NCI-H1092 treated with DMSO at 0.1 percent for 48 hours (cell line): ENCODE data around the gene ACTL6B.

Source experiments
- DNase-seq: peaks from one replicate; lab custom pipeline; 2025; lab: John Stamatoyannopoulos, UW

ACTL6B gene

DNA sequence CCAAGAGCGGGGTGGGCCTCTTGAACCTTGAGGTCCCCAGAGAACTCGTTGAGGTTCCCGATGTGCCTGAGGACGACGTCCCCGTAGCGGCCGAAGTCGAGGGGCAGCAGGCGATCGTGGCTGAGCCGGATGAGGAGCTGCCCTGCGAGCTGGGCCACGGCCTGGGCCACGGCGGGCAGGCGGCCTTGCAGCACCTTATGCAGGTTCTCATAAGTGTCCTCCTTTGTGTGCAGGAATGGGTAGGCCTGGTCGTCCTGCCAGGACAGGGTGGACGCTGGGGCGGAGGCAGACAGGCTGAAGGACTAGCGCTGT is 29.1 kb downstream of the ACTL6B start:
- no peak for DNase-seq

DNA sequence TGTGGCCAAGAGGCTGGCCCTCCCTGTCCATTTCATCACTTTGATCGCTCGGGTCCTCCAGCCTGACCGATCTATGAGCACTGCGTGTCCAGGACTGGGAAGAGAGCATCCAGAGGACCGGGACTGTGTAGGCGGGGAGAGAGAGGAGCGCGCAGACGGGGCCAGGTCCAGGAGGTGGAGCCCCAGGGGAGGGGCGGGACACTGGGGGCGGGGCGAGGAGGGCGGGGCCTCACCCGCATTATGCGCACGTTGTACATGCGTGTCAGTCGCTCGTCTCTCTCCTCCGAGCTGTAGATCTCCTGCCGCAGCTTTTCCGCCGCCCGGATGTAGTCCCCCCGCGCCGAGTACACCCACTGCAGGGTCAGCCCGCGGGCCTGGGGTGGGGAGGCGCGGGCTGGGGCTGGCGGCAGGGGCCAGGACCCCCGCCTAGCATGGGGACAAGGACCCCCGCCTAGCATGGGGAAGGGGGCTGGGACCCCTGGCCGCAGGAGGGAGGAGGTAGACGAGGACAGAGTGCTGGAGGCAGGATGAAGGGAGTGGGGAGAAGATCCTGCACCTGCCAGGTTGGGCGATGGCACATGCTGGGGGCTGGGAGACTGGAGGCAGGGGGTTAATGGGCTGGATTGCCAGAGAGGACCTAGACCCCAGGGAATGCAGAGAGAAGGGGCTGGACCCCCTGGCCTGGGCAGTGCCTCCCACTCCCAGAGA is 29.6 kb downstream of the ACTL6B start:
- peak; percentile 82 for DNase-seq

DNA sequence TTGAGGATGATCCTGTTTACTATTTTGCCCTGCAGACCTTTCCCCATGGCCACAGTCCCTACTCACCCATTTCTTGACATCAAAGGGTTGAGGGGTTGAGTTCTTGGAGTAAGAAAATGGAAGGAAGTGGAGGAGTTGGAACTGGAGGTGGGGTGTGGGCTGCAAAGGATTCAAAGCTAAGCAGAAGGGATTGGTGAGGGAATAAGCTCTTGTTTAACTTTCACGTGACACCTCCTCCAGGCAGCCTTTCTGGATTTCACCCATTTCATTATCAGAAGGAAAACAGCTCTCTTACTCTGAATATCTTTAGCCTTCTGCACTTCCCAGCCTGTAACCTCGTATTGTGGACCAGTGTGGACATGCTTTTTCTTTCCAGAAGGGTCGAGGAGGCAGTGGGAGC is 30.2 kb downstream of the ACTL6B start:
- no peak for DNase-seq

DNA sequence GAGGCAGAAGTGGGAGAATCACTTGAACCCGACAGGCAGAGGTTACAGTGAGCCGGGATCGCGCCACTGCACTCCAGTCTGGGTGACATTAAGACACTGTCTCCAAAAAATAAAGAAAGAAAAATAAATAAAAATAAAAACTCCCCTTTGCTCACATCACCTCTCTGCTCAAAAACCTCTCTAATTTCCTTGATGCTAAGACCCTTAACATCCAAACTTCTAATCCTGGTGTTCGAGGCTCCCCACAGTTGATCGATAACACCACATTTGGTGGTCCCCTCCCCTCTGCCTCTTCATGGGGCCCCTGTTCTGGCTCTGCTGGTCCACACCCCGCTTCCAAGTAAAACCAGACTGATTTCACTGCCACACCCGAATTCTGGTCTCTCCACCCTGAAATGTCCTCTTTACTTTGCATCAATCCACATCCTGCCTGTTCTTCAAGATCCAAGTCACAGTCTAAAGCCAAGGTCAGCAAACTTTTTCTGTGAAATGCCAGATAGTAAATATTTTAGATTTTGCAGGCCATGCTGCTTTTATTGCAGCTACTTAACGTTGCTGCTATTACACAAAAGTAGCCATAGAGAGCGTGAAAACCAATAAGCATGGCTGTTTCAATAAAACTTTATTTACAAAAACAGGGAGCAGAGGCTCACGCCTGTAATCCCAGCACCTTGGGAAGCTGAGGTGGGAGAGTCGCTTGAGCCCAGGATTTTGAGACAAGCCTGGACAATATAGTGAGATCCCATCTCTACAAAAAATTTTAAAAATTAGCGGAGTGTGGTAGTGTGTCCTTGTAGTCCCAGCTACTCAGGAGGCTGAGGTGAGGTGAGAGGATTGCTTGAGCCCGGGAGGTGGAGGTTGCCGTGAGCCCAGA is 32.1 kb downstream of the ACTL6B start:
- no peak for DNase-seq

DNA sequence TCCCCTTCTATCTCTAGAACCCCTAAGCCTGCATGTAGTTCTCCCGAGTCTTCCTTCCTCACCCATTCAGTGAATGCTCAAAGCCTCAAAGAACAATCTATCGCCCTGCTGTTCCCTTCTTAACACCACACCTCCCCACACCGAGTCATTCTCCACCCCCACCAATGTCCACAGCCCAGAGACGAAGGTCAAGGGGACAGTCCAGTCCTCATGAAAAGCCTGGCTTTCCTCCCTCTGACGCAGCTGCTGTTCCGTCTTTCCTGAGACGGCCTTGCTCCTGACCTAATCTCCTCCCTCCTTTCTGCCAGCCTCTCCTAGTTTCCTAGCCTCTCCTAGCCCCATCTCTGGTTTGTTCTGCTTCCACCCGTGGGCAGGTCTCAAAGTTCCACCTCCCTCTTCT is 34.7 kb downstream of the ACTL6B start:
- no peak for DNase-seq

DNA sequence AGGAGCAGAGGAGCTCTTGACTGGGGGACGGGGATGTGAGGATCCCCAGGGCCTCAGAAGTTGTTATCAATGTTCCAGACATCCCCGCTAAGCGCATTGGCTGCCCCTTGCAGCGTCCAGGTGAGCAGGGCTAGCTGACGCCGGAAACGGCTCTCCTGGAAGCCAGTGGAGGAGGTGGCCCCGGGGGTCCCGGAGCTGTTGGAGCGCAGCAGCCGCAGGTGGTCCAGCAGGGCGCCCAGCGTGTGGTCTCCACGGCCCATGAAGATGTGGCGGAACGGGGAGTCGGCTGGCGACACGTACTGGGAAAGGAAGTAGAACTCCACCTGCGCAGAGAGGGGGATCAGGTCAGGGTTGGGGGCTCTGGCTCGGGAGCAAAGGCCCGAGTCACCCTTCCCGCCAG is 35.4 kb downstream of the ACTL6B start:
- DNase-seq: no peak

DNA sequence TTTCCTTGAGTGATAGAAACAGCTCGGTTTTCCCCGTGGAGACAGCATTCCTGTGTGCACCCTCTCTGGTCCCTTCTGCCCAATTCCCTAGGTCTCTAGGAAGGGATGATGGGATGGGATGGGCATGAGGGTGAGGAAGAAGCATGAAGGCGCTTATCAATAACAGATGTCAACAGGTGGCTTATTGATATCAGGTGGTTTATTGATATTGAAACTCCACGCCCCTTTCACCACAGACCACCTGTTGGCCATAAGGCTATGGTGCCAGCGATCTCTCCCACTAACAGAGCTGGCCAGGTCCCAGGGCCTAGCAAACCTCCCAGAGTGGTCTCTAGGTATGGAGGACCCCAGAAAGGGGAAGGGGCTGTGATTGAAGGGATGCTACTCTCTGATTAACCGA is 36.0 kb downstream of the ACTL6B start:
- DNase-seq: no peak

DNA sequence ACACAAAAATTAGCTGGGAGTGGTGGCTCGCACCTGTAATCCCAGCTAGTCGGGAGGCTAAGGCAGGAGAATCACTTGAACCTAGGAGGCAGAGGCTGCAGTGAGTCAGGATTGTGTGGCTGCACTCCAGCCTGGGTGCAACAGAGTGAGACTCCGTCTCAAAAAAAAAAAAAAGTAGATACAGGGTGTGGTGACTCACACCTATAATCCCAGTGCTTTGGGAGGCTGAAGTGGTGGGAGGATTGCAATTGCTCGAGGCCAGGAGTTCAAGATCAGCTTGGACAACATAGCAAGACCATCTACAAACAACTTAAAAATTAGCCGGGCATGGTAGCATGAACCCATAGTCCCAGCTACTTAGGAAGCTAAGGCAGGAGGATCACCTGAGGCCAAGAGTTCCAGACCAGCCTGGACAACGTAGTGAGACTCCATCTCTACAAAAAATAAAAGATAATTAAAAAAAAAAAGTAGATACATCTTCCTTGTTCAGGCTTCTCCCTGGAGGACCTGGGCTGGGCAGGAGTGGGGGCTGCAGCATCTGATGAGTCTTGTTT is 41.9 kb downstream of the ACTL6B start:
- DNase-seq: no peak

DNA sequence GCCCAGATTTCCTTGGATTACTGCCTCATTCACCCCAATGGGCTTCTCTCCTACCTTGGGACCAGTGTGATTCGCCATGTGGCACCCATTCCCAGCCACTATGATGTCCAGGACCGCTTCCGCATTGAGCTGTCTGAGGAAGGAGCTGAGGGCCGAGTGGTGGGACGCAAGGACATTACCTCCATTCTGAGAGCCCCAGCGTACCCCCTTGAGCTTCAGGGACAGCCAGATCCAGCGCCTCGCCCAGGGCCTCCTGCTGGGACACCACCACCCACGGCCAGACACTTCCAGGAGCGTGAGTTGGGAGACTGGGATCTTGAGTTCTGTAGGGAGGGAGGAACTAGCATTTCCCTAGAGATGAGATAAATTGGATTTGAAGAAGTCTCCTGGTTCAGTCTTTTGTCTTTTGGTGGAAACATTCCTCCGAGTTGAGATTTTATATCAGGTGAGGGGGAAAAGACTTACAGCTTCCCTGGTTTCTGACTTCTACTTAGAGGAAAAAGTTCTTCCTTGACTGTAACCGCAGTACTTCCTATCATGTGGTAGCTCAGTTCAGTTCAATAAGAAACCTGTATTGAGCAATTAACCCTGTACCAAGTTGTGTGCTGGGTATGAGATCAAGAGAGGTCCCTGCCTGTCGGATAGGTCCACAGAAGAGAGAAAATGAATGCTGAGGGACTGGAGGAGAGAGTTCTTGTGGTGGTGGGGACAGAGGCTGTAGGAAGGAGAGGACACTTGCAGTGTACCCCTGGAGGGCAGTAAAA is 42.7 kb downstream of the ACTL6B start:
- DNase-seq: no peak

DNA sequence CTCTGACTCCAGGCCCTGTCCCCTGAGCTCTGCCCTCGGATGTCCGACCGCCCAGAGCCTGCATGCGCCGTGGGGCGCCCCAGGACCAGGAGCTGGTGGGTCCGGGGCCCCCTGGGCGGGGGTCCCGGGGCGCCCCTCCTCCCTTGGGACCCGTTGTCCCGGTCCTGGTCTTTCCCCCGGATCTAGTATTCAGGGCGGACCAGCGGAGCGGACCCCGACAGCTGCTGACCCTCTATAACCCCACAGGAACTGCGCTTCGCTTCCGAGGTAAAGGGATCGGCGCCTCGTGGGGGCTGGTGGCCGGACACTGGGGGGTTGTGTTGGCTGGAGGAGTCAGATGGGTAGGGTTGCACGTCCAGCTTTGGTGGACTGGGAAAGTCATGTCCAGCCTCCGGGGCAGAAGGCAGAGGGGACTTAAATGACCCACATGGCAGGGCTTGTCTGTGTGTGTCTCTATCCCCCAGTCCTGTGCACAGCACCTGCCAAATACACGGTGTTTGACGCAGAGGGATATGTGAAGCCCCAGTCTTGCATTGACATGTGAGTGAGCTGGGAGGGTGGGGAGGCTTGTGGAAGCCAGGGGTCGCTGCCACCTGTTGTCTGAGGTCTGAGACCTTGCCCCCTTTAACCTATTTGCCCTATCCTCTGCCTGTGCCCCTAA is 43.4 kb downstream of the ACTL6B start:
- peak; percentile 23 for DNase-seq

DNA sequence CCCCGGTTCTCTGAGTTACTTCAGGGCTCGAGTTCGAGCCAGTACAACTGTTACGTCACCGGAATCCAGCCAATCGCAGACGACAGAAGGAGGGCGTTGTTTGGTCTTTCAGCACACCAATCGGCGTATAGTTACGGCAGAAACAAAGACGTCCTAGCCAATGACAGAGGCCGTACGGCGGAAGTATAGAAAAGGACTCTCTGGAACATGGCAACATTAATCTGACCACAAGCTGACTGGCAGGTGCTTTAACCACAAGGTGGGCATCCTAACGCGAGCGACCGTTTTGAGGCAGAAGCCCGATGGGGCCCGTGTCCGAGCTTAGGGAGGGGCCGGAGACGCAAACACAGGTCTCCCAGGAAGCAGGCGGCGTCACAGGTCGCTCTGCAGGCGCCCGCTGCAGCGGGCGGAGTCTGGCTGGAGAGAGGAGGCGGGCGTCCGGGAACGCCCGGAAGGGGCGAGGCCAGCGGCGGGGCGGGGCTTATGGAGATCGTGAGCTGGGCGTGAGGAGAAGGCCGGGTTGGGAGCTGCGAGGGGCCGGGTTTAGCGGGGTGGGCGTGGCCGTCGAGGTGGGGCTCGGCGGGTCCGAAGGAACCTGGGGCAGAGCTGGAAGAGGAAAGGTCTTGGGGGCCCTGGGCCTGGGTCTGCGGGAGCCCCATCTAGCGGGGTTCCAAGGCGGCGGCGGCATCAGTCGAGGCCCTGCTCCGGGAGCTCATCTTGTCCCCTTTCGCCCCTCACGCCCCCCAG is 44.1 kb downstream of the ACTL6B start, which contains the start of gene MOSPD3:
MOSPD3 (plus strand) TSS at position 558 of the 747 bp plus-strand sequence. CDS start 252 bp downstream, outside the sequence.
- DNase-seq: peak; percentile 100

DNA sequence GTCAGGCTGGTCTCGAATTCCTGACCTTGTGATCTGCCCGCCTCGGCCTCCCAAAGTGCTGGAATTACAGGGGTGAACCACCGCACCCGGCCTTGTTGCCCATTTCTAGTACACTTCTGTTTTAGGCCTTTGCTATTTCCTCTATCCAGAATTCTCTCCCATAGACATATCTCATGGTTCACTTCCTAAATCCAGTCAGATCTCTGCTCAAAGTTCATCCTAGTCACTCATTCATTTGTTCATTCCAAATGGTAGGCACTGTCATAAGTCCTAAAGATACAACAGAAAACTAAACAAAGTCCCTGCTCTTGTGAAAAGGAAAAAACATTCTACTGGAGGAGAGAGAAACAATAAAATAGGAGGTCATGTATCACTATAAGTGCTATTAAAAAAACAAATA is 46.3 kb downstream of the ACTL6B start:
- DNase-seq: no peak

DNA sequence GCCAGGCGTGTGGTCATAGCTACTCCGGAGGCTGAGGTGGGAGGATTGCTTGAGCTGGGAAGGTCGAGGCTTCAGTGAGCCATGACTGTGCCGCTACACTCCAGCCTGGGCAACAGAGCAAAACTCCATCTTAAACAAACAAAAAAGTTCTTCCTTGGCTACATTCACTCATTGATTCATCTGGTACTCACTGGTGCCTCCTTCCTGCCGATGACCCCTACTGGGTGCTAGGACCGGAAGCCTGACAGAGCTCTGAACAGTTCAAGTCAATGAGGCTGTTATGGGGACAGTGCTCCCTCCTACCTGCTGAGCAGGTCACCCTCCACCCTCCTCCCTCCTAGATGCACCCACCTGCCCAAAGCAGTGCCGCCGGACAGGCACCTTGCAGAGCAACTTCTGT is 49.1 kb downstream of the ACTL6B start:
- DNase-seq: no peak

DNA sequence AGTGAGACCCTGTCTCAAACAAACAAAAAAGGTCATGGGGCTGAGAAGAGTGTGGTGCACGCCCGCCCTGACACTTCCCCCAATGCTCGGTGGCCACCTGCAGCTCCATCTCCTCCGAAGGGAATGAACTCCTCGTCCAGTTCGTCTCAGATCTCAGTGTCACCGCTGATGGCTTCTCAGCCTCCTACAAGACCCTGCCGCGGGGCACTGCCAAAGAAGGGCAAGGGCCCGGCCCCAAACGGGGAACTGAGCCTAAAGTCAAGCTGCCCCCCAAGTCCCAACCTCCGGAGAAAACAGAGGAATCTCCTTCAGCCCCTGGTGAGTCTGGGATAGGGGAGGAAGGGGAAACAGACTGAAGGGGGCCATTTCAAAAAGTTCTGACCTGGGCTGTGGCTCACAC is 49.9 kb downstream of the ACTL6B start:
- DNase-seq: no peak

DNA sequence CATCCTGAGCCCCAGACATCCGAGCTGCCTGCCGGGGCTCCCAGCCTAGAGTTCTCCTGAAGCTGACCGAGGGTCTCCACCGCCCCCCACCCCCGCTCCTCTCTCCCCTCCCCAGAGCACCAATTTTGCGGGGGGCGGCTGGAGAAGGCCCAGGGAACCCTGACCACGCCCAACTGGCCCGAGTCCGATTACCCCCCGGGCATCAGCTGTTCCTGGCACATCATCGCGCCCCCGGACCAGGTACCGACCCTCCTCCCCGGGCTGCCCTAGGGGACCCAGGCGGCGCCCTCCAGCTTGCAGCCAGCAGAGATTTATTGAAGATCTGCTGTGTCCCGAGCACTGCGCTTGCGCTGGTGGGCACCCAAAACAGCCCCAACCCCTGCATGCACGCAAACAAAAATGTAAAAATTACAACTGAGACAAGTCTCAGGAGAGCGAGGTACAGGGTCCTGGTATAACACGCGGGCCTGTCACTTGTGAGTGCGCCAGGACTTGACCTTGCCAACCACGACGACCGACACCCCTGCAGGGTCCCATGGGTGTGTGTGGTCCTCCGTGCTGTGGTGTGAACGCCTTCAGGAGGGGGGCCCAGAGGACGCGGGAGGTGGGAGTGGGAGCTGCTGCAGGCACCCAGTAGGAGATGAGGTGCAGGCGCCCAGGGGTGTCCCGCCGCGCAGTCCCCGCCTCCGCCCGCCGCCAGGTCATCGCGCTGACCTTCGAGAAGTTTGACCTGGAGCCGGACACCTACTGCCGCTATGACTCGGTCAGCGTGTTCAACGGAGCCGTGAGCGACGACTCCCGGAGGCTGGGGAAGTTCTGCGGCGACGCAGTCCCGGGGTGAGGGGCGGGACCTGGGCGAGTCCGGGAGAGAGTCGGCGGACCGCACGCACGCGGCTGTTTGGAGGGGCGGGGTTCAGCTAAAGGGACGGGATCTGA is 51.0 kb downstream of the ACTL6B start:
- DNase-seq: no peak

DNA sequence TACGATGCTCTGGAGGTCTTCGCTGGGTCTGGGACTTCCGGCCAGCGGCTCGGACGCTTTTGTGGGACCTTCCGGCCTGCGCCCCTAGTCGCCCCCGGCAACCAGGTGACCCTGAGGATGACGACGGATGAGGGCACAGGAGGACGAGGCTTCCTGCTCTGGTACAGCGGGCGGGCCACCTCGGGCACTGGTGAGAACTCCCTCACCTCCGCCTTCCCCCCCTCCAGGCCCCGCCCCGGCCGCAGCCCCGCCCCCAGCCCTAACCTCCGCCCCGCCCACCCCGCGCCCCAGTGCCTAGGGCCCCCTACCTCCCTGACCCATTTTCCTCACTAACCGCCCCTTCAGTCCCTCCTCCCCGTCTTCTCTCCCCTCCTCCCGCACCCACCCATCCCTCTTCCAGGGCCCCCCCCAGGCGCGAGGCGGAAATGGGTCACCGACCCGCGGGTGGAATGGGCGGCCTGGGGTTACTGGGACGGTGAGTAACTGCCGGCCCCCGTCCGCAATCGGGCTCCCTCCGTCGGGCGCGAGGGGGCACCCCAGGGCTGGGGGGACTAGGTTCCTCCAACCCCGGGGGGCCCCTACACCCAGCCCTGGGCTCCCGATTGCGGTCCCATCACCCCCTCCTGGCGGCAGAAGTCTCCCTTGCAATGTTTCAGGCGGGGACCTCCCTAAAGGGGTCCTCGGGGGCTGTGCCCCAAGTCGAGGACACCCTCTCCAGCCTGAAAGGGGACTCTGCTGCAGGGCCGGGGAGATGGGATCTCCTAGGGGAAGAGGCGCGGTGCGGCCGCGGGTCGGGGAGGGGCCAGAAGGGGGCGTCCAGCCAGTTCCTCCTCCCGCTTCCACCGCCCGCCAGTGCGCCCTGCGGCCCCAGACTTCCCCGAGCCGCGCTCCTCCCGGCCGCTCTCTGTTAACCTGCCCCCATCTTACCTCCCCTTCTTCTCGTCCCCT is 51.9 kb downstream of the ACTL6B start:
- DNase-seq: peak; percentile 38

DNA sequence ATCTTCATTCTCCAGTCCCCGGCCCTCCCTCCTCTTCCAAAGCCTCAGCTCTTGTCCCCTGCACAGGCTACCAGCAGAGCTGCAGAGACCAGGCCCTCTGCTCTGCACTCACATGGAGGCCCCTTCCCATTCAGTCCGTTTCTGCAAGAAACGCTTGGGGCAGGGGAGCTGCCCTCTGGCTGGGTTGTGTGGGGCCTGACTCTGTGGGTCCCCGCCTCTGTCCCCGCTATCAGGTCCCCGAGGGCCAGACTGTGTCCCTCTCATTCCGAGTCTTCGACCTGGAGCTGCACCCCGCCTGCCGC is 52.6 kb downstream of the ACTL6B start:
- no peak for DNase-seq

DNA sequence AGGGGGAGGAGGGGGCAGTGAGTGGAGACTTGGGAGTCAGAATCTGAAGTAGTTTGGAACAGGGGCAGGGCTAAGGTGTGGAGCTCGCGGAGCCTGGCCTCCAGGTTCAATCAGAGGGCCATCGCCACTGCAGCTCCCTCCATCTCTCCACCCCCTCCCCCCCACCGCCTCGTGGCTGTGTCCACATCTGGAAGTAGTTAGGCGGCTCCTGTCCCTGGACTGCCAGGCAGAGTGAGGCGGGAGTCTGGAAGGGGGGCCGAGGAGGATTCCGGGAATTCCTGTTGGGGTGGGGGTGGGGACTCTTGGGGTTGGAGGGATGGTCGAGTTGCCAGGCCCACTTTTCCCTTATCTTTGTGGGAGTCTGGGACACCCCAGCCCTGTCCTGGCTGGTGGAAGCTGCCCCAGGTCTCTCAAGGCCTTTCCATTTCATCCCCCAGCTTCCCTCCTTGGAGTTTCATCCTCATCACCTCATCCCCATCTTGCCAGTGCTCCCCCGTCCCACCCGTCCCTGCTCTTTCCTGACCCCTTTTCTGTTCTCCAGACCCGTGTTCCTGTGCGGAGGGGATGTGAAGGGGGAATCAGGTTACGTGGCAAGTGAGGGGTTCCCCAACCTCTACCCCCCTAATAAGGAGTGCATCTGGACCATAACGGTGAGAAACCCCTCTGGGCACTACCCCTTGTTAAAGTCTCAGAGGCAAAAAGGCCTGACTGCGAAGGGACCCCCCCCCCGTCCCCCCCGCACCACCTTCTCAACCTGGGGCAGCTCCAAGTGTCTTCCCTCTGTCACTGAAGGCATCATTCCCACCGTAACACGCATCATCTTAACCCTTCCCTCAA is 53.1 kb downstream of the ACTL6B start:
- DNase-seq: no peak
